Coronary artery (tissue), 2 donors: ENCODE results near the gene MAP3K20.

Experiments
- DNase-seq: peaks from one replicate; pipeline ENCODE4 v3.0.0-alpha.2; 2017; ENCODE audit warnings: low spot score
- H3K27ac ChIP-seq, 2 donors: fragments of 200-600 bp; sonication (generic); one replicate each; pipeline ENCODE4 v1.5.1; 2016 to 2019
- H3K4me3 ChIP-seq: fragments of 200-600 bp; sonication (generic); 2 replicates; pipeline ENCODE4 v1.5.1; 2016; ENCODE audit warnings: mild to moderate bottlenecking, moderate library complexity
- CTCF ChIP-seq: fragments of 200-600 bp; sonication (generic); IDR thresholded peaks from one replicate; pipeline ENCODE4 v1.5.1; 2019; ENCODE audit warnings: antibody characterized with exemption

MAP3K20 gene

GRCh38 chr2:173149491-173149890, 73.8 kb downstream of the MAP3K20 start:
- no peak overlapping the region for H3K4me3 ChIP-seq
- H3K27ac ChIP-seq: no peak overlapping the region
- no peak for TF ChIP-seq CTCF
- no peak for DNase-seq

DNA sequence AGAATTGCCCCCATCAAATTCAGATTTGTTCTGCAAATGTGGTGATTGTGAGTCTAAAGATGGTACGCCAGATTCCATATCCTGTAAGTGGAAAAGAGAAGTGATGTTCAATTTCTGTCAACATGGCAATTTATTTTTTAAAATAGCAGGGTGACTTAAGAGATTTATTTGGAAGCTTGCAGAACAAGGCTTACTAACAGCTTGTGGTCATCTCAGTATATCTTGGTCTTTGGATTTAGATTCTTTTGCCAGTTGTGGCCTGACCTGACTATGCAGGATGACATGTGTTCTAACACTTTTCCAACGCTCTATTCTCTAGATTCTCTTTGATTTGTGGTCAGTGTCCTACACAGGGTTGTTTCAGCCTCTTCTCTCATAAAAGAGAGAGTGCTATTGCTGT, 74.4 kb downstream of the MAP3K20 start:
- no peak for DNase-seq
- Histone ChIP-seq H3K4me3 (no peak overlapping the region), H3K27ac (no peak overlapping the region)
- no peak for TF ChIP-seq CTCF

DNA sequence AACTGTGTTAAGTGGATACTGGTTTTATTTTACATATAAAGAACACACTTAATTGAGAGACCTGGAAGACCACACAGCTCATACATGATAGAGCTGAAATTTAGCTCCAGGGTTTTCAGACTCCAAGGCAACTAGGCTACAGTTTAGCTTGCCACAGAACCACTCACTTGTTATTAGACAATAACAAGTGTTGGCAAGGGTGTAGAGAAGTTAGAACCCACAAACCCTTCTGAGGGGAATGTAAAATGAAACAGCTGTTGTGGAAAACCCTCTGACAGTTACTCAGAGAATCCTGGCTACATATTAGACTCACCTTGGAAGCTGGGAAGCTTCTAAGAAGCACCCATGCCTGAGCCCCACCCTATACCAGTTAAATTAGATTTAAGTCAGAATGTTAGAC, 75.3 kb downstream of the MAP3K20 start:
- H3K4me3 ChIP-seq: no peak overlapping the region
- TF ChIP-seq CTCF: no peak
- H3K27ac ChIP-seq: no peak overlapping the region
- DNase-seq: no peak

DNA sequence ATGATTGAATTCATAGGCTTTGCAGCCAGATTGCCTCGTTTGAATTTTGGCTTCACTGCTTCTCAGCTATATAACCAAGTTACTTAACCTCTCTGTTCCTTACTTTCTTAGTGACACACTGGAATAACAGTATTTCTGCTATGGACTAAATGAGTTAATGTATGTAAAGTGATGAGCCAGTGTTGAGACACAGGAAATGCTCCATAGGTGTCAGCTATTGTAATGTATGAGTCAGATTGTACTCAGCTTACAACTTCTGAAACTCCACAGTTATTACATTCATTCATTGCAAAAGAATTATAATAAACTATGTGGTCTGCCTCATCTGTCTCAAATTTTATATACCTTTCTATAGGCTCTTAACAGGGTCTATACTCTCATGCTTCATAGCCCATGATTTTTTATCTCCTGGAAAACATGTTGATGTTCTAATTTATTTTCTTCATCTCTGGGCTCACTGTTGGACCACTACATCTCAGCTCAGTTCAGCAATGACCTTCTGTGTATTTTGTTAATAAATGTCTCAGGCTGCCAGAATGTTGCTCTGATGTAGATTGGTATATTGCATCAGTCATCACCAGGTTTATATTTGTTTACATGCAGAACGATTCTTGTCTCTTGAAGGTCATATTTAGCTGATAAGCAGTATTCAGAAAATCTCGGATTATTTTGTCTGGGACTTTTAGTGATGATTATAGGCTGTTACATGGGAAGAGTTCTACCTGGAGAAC, 76.2 kb downstream of the MAP3K20 start:
- no peak overlapping the region for H3K4me3 ChIP-seq
- DNase-seq: no peak
- no peak overlapping the region for H3K27ac ChIP-seq
- no peak for TF ChIP-seq CTCF

- no peak for DNase-seq
- TF ChIP-seq CTCF: no peak
- H3K27ac ChIP-seq: no peak overlapping the region
Observed at GRCh38 chr2:173153301-173153885, 77.7 kb downstream of the MAP3K20 start.

GRCh38 chr2:173157676-173158293, 82.1 kb downstream of the MAP3K20 start:
- no peak overlapping the region for H3K27ac ChIP-seq
- no peak overlapping the region for H3K4me3 ChIP-seq
- DNase-seq: no peak
- TF ChIP-seq CTCF: no peak

More at GRCh38 chr2:173153301-173153885, 77.7 kb downstream of the MAP3K20 start:
- no peak overlapping the region for H3K4me3 ChIP-seq
